Bronchial epithelial cell (primary cell): Measurements from ENCODE around the gene CCDC141. TPM values are rescaled to one million over a fixed set of nuclear protein-coding genes. Genes with fewer than 3 reads are reported as not detected.

Experiments
- DNase-seq: peaks from one replicate; pipeline ENCODE4 v3.0.0-alpha.2; 2010; ENCODE audit warnings: low read depth
- FAIRE-seq: peaks from 2 replicates; lab custom pipeline; 2011; peaks lifted over from hg19 to GRCh38; lab: Jason Lieb, UNC
- H3K27me3 ChIP-seq: 2 replicates; pipeline ENCODE4 v1.5.1; 2011; ENCODE audit warnings: low read length; ENCODE audit not compliant: control insufficient read depth, insufficient read depth
- H3K36me3 ChIP-seq: 2 replicates; pipeline ENCODE4 v1.5.1; 2011; ENCODE audit warnings: low read length; ENCODE audit not compliant: control insufficient read depth, insufficient read depth
- H3K4me3 ChIP-seq: 2 replicates; pipeline ENCODE4 v1.5.1; 2011; ENCODE audit warnings: mild to moderate bottlenecking, low read depth, low read length, control low read depth
- total RNA-seq: library from RNA; depleted of rRNA; stranded (reverse); fragments of >200 nt; gene quantifications from 2 replicates; pipeline ENCODE4 v1.2.1, GENCODE V29; 2014
- TF ChIP-seq, protein P1 (sequence below): IDR thresholded peaks from 2 replicates; pipeline ENCODE4 v1.5.1; 2011; ENCODE audit warnings: mild to moderate bottlenecking, moderate library complexity, low read length, control low read depth, inconsistent platforms; ENCODE audit not compliant: insufficient read depth, severe bottlenecking

The CCDC141 gene
- total RNA-seq, 1 donor from 2014 or later = not detected

DNA sequence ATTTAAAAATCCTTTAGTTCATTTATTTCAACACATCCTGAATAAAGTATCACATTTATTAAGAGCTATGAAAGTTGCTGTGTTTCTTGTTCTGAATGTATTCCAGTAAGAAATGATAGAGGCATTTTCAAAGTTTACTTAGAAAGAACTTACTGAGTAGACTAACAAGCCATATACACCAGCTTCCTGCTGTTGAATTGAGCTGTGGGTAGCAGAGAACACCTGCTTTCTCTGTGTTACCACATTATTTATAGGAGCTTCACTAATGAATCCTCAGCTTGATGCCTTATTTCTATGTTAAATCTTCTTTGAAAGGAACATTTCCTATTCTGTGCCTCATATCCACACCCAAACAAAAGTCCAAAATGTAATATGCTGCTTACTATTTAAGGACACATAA is 115.4 kb downstream of the CCDC141 start:
- no peak overlapping the region for H3K4me3 ChIP-seq
- TF ChIP-seq, protein P1, sequence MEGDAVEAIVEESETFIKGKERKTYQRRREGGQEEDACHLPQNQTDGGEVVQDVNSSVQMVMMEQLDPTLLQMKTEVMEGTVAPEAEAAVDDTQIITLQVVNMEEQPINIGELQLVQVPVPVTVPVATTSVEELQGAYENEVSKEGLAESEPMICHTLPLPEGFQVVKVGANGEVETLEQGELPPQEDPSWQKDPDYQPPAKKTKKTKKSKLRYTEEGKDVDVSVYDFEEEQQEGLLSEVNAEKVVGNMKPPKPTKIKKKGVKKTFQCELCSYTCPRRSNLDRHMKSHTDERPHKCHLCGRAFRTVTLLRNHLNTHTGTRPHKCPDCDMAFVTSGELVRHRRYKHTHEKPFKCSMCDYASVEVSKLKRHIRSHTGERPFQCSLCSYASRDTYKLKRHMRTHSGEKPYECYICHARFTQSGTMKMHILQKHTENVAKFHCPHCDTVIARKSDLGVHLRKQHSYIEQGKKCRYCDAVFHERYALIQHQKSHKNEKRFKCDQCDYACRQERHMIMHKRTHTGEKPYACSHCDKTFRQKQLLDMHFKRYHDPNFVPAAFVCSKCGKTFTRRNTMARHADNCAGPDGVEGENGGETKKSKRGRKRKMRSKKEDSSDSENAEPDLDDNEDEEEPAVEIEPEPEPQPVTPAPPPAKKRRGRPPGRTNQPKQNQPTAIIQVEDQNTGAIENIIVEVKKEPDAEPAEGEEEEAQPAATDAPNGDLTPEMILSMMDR = no peak
- FAIRE-seq (no peak), DNase-seq (no peak)
- H3K27me3 ChIP-seq = no peaks in the 10 kb centered on the region
- no peaks in the 10 kb centered on the region for H3K36me3 ChIP-seq

DNA sequence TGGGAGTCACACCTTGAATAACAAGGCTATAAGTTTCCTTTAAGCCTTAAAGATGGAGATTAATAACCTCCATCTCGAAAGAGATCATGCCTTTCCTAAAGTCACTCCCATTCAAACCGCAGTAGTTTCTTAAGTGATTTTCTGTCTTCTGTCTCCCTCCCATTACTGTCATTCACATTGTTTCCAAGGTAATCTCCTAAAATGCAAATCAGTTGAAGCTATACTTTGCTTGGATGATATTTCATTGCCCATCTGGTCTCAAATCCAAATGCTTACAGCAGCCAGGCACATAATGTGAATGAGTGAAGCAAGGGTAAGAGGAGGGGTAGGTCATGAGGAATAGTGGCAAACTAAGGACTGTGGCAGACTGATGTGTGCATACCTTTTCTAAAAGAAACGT is 116.4 kb downstream of the CCDC141 start:
- Histone ChIP-seq H3K36me3 (no peaks in the 10 kb centered on the region), H3K4me3 (no peak overlapping the region), H3K27me3 (no peaks in the 10 kb centered on the region)
- no peak for FAIRE-seq
- DNase-seq = no peak
- TF ChIP-seq, protein P1 = no peak

DNA sequence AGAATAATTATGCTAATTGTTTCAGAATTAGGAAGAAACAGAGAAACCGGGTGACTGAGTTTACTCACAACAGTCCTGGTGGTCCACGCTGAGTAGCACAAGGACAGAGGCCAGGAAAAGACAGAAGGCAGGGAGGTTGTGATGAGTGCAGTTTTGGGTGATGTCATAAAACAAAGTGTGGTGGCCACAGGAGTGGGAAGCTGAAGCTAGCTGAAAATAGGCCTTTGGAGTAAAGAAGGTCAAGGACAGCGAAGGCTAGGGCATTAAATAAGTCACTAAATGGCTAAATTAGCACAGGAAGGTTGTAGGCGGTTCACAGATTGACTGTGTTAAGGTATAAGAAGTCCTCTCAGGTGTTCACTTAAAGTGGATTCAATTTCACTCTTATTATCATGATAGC is 121.9 kb downstream of the CCDC141 start:
- FAIRE-seq (no peak), DNase-seq (no peak)
- Histone ChIP-seq H3K4me3 (no peak overlapping the region), H3K27me3 (no peaks in the 10 kb centered on the region), H3K36me3 (no peaks in the 10 kb centered on the region)
- TF ChIP-seq, protein P1 = no peak

DNA sequence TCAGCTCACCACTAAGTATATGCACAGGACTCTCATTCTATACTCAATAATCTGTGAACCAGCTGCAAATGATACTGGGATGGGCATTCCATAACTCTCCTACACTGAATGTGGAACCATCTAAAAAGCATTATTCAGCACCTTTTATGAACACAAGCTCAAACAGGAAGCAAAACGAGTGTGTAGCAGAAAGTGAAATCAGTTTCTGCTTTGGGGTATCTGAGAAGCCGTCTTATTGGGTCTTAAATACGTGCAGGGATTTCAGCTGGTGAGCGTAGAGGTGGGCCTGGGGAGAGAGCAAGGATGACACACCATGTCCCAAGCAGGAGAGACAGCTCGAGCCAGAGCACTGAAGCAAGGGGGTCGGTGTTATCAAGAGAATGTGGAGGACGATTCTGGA is 122.8 kb downstream of the CCDC141 start:
- Histone ChIP-seq H3K4me3 (no peak overlapping the region), H3K36me3 (no peaks in the 10 kb centered on the region), H3K27me3 (no peaks in the 10 kb centered on the region)
- no peak for DNase-seq
- FAIRE-seq = no peak
- TF ChIP-seq, protein P1 = no peak

DNA sequence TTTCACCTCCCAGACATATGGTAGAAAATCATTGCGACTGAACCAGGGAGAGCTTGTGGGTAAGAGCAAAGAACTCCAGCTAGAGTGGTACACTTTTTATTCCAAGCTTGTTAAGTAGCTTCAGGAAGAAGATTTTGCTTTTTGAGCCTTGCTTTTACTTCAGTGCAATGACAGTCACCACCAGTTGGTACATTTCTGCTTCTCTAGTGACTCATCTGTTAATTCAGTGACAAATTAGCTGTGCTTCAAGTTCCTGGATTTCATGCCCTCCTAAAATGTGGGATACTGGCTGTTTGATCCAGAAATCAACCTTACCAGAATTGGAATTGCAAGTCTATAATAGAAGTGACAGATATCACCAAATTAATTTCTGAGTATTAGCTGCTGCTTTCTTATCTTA is 125.1 kb downstream of the CCDC141 start:
- DNase-seq (peak; percentile 20), FAIRE-seq (no peak)
- TF ChIP-seq, protein P1 = no peak
- Histone ChIP-seq H3K4me3 (no peak overlapping the region), H3K27me3 (no peaks in the 10 kb centered on the region), H3K36me3 (no peaks in the 10 kb centered on the region)

DNA sequence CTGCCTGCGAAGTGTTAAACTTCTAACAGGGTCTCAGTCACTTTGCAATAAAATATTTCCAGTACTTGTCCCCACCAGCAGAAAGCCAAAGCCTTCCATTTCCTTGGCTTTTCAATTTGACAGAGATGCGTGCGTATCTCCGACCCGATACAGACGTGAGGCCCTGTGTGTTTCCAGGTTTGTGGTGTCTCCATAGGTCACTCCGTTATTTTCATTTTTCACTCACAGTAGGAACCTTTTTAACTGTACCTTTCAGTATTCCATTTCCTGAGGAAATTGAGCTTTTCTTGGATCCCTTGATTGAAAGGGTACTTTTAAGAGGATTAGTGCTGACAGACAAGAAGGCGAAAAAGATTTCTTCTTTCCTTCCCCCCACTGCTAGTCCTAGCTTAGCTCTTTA is 126.4 kb downstream of the CCDC141 start:
- TF ChIP-seq, protein P1 = no peak
- no peak overlapping the region for H3K4me3 ChIP-seq
- FAIRE-seq (no peak), DNase-seq (no peak)
- no peaks in the 10 kb centered on the region for H3K36me3 ChIP-seq
- no peaks in the 10 kb centered on the region for H3K27me3 ChIP-seq
